Neutrophil (primary cell): Measurements from ENCODE around the gene GPNMB.
"Not testable (repeated sequence)": the region's sequence is repeated elsewhere in the genome, so short reads cannot be mapped to it uniquely, and the experiment has no call there.

Experiments
- H3K27ac ChIP-seq: fragments of 200-600 bp; sonication (generic); 2 replicates; pipeline ENCODE4 v1.5.1; 2016; ENCODE audit warnings: mild to moderate bottlenecking, moderate library complexity
- H3K27me3 ChIP-seq: fragments of 200-600 bp; sonication (generic); 2 replicates; pipeline ENCODE4 v1.6.0; 2016; ENCODE audit warnings: mild to moderate bottlenecking
- H3K36me3 ChIP-seq: fragments of 200-600 bp; sonication (generic); 2 replicates; pipeline ENCODE4 v1.5.1; 2017
- H3K4me1 ChIP-seq, 2 experiments: fragments of 200-600 bp in 1 of 2; sonication (generic) in 1 of 2; 1 replicate in 1 of 2; 2 replicates in 1 of 2; pipeline versions ENCODE4 v1.5.1 to v1.6.1; 2013 to 2016; ENCODE audit warnings: low read depth in 1 of 2, low read length in 1 of 2, mild to moderate bottlenecking in 1 of 2, moderate library complexity in 1 of 2; ENCODE audit not compliant: control insufficient read depth in 1 of 2, insufficient read depth in 1 of 2
- H3K4me3 ChIP-seq, 2 experiments: fragments of 200-600 bp in 1 of 2; sonication (generic) in 1 of 2; 1 replicate in 1 of 2; 2 replicates in 1 of 2; pipeline ENCODE4 v1.5.1; 2013 to 2016; ENCODE audit warnings: low read depth in 1 of 2, low read length in 1 of 2, mild to moderate bottlenecking in 1 of 2, moderate library complexity in 1 of 2
- H3K9me3 ChIP-seq: fragments of 200-600 bp; sonication (generic); 2 replicates; pipeline ENCODE4 v1.5.1; 2016
- TF ChIP-seq, protein P1 (sequence below): fragments of 200-600 bp; sonication (generic); IDR thresholded peaks from 2 replicates; pipeline ENCODE4 v1.5.1; 2016; ENCODE audit warnings: antibody characterized with exemption

The GPNMB gene

DNA sequence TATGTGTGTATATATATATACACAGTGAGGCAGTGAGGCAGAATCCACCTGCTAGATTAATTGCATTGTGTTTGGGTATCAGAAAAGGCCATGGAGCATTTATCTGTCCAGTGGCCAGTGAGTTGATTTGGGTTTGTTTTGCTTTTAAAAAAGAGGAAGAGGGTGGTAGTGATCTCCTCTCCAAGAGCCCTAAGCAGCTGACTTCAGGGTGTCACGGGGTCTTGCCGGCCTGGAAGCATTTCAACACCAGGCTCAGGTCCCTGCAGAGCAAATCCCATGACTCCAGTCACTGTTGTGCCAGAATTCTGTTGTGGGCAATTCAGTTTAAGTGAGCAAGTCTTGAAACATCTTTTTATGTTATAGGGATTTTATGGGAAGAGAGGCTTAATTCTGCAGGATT lies 30.6 kb upstream of the GPNMB start:
- no peaks in the 10 kb centered on the region for H3K36me3 ChIP-seq
- H3K9me3 ChIP-seq = no peaks in the 10 kb centered on the region
- H3K27ac ChIP-seq = no peak overlapping the region
- H3K4me3 ChIP-seq = no peak overlapping the region
- H3K27me3 ChIP-seq = no peaks in the 10 kb centered on the region
- peaks cover 6 to 8% of the 10 kb centered on the region in 2 experiments for H3K4me1 ChIP-seq
- TF ChIP-seq, protein P1, sequence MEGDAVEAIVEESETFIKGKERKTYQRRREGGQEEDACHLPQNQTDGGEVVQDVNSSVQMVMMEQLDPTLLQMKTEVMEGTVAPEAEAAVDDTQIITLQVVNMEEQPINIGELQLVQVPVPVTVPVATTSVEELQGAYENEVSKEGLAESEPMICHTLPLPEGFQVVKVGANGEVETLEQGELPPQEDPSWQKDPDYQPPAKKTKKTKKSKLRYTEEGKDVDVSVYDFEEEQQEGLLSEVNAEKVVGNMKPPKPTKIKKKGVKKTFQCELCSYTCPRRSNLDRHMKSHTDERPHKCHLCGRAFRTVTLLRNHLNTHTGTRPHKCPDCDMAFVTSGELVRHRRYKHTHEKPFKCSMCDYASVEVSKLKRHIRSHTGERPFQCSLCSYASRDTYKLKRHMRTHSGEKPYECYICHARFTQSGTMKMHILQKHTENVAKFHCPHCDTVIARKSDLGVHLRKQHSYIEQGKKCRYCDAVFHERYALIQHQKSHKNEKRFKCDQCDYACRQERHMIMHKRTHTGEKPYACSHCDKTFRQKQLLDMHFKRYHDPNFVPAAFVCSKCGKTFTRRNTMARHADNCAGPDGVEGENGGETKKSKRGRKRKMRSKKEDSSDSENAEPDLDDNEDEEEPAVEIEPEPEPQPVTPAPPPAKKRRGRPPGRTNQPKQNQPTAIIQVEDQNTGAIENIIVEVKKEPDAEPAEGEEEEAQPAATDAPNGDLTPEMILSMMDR = no peak

DNA sequence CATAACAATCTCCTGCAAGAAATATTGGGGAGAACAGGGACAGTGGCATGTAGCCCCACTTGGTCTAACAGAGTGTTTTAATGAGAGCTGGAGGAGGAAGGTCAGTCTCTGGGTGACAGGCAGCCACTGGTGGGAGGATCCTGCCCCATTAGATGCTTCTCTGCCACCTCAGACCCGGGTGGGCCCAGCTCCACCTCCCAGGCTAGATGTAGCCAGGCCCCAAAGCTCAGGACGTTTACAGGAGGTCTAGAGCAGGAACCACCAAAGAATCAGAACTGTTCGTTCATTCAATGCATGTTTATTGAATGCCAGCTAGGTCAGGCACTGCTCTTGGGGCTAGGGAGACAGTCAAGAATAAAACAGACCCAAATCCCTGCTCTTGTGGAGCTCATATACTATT lies 28.4 kb upstream of the GPNMB start:
- Histone ChIP-seq H3K36me3 (no peaks in the 10 kb centered on the region), H3K27me3 (peaks cover 10% of the 10 kb centered on the region), H3K27ac (no peak overlapping the region), H3K4me1 (peaks cover 5% of the 10 kb centered on the region in 2 experiments), H3K9me3 (no peaks in the 10 kb centered on the region), H3K4me3 (no peak overlapping the region)
- TF ChIP-seq, protein P1 = no peak

DNA sequence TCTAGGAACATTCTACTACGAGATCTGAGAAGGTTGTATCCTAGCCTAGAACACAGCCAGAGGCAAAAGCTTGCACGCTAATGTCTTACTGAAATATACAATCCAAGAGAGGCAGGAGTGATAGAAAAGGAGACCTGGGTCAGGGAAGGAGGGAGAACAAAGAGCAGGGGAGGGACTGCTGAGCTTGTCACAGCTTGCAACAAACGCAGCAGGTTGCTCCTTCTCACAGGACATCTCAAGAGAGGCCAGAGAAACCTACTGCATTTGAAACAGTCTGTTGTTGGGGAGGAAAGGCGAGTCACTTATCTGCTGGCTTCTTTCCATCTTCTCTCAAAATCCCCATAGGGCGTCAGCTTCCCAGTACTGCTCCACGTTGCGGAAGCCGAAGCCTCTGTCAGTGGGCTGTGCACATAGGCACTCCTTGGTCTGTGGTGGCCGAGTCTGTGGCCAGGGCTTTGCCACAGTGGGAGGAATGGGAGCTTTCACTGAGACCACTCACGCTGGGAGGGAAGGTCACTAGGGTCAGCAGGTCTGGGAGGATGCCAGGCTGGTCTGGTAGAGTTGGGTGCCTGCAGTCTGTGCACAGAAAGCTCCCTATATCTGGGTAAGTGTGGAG lies 25.8 kb upstream of the GPNMB start:
- Histone ChIP-seq H3K27ac (no peak overlapping the region), H3K4me1 (peaks cover 4% of the 10 kb centered on the region in 2 experiments), H3K4me3 (no peak overlapping the region), H3K36me3 (no peaks in the 10 kb centered on the region), H3K27me3 (peaks cover 14% of the 10 kb centered on the region), H3K9me3 (no peaks in the 10 kb centered on the region)
- TF ChIP-seq, protein P1 = no peak

DNA sequence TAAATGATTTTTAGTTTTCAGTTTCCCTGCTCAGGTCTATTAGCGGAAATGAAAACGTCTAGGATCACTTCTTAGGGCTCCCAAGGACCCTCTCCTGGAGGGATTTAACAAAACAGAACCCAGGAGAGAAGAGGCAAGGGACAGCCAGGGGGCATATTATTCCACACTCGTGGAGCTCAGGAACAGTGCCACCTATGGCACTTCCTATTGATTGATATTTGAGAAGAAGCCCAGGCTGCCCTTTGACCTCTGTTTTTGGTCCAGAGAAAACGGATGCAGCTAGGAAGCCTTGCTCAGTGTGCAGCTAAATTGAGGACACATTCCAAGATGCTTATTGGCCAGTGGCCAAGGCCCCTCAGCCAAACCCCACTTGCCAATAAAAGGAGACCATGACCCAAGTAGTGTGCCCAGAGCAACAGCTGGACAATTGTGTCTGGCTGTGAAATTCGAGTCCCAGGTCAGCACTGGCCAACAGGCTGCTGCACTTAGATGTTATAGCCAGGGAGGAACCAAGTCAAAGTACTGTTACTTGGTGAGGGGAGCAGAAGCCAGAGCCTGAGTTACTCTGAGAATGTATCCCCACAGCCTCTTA lies 24.0 kb upstream of the GPNMB start:
- H3K4me1 ChIP-seq = no peaks in the 10 kb centered on the region
- TF ChIP-seq, protein P1 = no peak
- H3K36me3 ChIP-seq = no peaks in the 10 kb centered on the region
- H3K4me3 ChIP-seq = no peak overlapping the region
- H3K9me3 ChIP-seq = no peaks in the 10 kb centered on the region
- no peak overlapping the region for H3K27ac ChIP-seq
- peaks cover 14% of the 10 kb centered on the region for H3K27me3 ChIP-seq

DNA sequence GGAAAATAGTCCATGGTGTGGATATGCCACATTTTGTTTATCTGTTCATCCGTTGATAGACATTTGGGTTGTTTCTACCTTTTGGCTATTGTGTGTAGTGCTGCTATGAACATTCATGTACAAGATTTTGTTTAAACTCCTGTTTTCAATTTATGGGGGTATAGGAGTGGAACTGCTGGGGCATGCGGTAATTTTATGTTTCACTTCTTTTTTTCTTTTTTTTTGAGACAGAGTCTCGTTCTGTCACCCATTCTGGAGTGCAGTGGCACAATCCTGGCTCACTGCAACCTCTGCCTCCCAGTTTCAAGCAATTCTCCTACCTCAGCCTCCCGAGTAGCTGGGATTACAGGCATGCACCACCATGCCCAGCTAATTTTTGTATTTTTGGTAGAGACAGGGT lies 22.2 kb upstream of the GPNMB start:
- not testable (repeated sequence) for H3K4me3 ChIP-seq, H3K27ac ChIP-seq, H3K36me3 ChIP-seq, H3K4me1 ChIP-seq, H3K9me3 ChIP-seq
- peaks cover 14% of the 10 kb centered on the region for H3K27me3 ChIP-seq

DNA sequence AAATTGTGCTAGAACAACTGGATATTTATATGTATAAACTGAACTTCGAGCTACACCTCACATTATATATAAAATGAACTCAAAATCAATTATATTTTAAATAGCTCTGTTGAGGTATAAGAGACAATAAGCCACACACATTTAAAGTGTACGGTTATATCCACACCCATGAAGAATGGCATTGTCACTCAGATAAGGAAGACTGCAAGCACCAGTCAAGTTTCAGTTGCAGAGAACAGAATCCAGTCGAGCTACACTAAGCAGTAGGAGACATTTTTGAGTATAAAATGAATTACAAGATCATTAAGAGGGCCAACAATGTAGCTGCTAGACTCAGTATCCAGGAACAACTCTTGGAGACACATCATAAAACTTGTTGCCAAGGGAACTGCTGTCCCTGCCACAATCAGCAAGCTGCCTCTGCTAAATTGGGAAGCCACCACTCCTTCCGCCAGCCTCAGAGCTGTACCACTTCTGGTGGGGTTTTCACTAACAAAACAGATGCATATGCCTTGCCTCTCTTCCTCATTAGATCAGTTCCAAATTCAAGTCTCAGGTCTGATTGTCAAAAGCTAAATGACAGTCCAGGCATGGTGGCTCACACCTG lies 19.6 kb upstream of the GPNMB start:
- Histone ChIP-seq H3K4me1 (no peaks in the 10 kb centered on the region), H3K36me3 (no peaks in the 10 kb centered on the region), H3K27ac (no peak overlapping the region), H3K27me3 (peaks cover 9% of the 10 kb centered on the region), H3K4me3 (no peak overlapping the region), H3K9me3 (no peaks in the 10 kb centered on the region)
- TF ChIP-seq, protein P1 = no peak
